ENCODE results near the gene TIAM1.

The TIAM1 gene

DNA sequence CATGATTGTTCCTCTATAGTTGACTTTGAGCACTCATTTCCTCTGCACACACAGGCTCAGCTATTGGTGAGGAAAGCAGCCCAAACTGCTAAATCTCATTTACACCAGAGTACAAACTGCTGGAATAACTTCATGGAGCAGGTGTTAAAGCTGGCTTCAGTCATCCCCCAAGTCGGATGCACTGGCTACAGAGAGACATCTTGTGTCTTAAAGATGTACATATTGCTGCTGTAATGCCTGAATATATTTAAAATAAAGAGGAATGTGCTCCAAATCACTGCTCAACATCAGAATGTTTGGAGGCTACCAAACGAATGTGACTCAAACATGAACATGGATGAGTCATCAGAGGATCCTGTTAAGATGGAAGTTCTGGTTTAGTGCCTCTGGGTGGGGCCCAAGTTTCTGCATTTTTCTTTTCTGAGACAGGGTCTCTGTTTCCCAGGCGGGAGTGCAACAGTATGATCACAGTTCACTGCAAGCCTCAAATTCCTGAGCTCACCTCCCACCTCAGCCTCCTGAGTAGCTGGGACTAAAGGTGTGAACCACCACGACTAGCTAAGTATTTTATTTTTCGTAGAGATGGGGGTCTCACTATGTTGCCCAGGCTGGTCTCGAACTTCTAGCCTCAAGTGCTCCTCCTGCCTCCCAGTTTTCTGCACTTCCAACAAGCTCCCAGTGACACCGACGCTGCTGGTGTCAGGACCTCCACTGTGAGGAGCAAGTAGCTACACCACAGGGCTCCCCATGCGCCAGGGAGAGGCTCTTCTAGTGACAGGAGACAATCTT is 226.7 kb downstream of the TIAM1 start:
- no peak for DNase-seq

DNA sequence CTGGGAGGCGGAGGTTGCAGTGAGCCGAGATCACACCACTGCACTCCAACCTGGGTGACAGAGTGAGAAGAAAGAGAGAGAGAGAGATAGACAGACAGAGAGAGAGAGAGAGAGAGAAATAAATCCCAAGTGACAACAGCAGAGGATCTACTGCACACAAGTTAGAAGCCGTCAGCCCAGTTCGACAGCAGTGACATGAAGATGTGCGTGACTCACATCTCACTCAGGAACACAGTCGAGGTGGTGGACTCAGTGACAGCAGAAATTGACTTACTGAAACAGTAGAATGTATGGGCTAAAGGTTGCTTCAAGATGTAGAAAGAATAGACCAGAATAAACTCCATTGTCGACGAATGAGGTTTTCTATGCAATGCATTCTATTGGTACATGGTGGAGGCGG is 228.8 kb downstream of the TIAM1 start:
- no peak for DNase-seq

DNA sequence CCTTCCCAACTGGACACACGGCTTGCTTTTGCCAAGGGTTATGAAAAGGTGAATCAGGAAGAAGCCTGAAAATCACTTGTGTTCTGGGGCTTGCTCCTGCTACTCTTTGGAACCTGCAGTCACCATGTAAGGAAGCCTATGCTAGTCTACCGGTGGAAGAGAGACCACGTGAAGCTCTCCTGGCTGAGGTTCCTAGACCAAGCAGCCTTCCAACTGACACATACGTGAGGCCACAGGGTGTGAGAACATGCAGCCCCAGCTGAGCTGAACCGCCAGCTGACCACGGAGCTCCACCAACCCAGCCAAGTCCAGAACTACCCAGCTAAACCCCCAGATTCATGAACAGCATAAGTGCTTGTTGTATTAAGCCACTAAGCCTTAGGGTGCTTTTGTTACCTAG is 233.0 kb downstream of the TIAM1 start:
- no peak for DNase-seq

DNA sequence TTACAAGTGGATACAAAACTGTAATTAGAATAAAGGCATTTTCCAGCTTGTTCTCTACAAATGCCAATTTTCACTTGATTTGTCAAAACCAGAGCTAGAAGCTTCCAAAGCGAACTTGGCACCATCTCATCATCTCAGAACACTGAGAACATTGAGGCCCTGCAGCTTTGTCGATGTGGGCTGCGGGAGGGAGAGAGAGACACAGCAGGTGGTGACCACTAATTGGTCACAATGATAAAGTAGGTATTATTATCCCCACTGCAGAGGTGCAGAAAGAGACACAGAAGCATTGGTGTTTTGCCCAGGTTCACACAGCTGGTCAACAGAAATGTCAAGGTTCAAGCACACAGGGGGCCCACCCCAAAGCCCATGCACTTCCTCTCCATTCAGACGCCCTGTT is 233.6 kb downstream of the TIAM1 start:
- DNase-seq = no peak

DNA sequence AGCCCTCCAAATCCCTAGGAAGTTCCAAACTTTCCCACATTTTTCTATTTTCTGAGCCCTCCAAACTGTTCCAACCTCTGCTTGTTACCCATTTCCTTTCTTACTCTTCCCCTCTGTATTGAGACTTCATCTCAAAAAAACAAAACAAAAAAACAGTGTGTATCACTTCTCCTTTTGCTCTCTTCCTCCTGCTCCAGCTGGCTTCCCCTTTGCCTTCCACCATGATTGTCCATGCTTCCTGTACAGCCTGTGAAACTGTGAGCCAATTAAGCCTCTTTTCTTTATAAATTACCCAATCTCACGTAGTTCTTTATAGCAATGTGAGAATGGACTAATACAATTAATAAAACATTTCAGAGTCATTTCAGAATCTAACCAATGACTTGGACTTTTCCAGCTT is 236.2 kb downstream of the TIAM1 start:
- DNase-seq = peak; percentile 13

DNA sequence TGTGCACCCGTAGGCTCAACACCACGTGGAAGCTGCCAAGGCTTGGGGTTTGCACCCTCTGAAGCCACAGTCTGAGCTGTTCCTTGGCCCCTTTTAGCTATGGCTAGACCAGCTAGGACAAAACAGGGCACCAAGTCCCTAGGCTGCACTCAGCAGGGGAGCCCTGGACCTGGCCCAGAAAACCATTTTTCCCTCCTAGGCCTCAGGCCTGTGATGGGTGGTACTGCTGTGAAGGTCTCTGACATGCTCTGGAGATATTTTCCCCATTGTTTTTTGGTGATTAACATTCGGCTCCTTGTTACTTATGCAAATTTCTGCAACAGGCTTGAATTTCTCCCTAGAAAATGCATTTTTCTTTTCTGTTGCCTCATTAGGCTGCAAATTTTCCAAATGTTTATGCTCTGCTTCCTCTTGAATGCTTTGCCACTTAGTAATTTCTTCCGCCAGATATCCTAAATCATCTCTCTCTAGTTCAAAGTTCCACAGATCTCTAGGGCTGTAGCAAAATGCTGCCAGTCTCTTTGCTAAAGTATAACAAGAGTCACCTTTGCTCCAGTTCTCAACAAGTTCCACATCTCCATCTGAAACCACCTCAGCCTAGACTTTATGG is 236.8 kb downstream of the TIAM1 start:
- DNase-seq = no peak

DNA sequence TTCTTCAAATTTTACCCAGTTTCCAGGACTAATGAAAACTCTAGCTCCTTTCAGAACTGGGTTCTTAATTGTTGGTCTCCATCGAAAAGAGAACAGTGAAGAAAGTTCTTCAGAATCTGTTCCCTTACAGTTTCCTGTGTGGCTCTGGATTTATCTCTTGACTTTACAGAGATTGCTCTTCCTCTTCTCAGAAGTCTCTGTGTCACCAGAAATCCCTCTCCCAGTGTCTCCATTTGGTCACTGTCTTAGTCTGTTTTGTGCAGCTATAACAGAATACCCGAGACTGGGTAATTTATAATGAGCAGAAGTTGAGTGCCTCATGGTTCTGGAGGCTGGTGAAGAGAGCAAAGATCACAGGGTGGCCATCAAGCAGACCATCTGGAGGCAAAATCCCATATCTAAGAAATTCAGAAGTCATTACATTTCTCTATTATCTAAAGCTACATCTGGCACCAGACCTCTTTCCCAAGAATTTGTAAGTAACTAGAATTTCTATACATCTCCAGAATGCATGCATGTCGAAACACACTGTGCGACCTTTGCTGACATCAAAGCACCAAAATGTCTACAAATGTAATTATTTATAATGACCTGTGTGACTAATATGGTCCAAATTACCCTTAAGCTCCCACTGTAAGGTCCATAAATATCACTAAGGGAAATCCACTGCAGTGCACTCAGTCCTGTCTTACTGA is 240.3 kb downstream of the TIAM1 start:
- no peak for DNase-seq

DNA sequence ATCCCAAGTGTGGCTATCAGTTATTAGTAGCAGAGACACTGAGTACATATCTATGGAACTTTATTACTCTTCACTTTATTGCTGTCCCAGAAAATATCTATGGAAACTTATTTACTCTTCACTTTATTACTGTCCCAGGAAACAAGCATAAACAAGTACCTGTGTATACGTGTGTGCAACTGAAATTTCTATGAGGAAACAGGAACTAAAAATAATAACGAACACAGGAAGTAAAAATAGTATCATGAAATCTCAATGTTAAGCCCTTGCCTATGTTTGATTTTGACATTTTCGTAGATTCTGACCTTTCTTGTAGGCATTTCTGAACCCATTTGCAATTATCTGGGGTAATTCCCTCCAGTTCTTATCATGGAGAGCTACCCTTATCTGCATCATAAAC is 240.9 kb downstream of the TIAM1 start:
- DNase-seq = no peak

DNA sequence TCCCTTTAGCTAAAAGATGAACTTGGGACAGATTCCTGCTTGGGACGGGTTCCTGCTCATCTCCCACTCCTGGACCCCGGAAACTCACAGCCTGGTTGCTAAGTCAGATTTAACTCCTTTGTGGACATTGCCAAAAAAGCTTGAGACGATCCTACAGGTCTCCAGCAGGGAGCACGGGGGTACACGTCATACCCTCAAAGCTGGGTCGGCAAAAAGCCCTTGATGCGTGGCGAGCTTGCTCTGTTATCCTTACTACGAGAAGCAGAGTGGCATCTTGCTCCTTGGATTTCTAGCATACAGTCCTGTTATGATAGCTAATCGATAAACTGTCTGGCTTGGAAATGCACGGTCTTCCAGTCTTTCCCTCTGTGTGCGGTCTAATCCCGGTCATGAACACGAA is 244.9 kb downstream of the TIAM1 start:
- DNase-seq = no peak

DNA sequence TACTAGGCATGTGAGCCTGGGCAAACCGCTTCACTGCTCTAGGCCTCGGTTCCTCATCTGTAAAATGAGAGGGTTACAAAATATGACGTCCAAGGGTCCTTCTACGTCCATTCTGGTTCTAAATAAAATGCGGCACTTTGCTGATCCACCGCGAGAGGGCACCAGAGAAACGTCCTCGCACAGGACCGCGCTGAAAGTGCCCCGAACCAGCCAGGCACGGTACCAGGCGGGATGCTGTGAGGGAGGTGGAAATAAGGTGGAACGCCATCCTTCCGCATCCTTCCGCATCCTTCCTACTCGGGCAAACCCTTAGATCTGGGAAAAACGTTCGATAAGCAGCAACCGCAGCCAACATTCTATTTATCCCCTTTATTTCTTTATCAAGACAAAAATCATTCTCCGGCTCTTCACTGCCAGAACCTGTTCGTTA is 245.5 kb downstream of the TIAM1 start:
- peak; percentile 69 for DNase-seq

DNA sequence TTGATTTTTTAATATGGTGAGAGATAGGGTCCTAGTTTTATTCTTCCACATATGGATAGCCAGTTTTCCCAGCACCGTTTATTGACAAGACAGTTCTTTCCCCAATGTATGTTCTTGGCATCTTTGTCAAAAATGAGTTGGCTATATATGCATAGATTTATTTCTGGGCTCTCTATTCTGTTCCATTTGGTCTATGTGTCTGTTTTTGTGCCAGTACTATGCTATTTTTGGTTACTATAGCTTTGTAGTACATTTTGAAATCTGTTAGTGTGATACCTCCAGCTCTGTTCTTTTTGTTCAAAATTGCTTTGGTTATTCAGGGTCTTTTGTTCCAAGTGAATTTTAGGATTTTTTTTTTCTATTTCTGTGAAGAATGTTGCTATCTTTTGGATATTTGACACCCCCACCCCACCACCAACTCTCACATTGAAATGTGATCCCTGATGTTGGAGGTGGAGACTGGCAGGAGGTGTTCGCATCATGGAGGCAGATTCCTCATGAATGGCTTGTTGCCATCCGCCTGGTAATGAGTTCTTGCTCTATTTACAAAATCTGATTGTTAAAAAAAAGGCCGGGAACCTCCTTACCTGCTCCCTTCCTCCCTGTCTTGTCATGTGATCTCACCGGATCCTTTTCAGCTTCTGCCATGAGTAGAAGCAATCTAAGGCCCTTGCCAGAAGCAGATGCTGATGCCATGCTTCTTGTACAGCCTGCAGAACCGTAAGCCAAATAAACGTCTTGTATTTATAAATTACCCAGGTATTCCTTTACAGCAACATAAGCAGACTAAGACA is 251.0 kb downstream of the TIAM1 start:
- no peak for DNase-seq

DNA sequence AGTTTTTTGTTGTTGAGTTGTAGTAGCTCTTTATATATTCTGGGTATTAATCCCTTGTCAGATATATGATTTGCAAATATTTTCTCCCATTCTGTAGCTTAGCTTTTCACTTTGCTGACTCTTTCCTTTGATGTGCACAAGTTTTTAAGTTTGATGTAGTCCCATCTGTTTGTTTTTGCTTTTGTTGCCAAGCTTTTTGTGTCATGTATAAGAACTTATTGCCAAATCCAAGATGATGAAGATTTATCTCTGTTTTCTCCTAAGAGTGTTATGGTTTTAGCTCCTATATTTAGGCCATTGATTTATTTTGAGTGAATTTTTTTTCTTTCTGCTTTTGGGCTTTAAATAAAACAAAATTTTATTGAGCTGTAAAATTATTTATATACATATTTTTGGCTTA is 253.7 kb downstream of the TIAM1 start:
- no peak for DNase-seq

DNA sequence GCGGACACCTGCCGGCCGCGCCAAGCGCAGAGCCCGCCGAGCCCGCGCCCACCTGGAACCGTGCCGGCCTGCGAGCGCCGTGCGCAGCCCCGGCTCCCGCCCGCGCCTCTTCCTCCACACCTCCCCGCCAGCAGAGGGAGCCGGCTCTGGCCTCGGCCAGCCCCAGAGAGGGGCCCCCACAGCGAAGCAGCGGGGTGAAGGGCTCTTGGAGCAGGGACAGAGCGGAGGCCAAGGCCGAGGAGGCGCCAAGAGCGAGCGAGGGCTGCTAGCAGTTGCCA is 255.6 kb downstream of the TIAM1 start:
- DNase-seq = no peak

DNA sequence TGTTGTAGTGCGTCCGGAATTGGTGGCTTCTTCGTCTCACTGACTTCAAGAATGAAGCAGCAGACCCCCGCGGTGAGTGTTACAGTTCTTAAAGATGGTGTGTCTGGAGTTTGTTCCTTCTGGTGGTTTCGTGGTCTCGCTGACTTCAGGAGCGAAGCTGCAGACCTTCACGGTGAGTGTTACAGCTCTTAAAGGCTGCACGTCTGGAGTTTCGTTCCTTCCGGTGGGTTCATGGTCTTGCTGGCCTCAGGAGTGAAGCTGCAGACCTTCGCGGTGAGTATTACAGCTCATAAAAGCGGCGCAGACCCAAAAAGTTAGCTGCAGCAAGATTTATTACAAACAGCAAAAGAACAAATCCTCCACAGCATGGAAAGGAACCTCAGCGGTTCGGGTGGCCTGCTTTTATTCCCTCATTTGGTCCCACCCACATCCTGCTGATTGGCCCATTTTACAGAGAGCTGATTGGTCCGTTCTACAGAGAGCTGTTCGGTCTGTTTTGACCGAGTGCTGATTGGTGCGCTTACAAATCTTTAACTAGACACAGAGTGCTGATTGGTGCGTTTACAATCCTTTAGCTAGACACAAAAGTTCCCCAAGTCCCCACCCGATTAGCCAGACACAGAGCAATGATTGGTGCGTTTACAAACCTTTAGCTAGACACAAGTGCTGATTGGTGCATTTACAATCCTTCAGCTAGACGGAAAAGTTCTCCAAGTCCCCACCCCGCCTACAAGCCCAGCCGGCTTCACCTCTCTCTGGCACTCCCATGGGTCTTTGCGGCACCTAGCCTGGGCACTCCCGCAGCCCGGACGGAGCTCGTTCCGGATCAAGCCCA is 256.2 kb downstream of the TIAM1 start:
- DNase-seq = no peak

DNA sequence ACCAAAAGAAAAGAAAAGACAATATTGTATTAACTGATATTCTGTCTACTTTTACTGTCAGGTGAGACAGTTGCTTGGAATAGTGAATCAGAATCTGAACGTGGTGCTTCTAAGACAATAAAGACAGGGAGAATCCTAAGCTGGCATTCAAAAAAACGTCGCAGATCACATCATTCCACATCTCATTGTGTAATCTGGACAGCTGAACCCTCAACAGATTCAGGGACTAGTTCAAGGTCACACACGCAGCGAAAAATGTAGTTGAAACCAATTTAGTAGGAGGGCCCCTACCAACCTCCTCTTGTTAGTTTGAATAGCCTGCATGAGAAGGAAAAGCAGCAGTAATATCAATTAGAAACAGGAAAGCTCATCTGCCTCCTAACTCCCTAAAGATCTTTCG is 259.4 kb downstream of the TIAM1 start:
- DNase-seq = no peak

DNA sequence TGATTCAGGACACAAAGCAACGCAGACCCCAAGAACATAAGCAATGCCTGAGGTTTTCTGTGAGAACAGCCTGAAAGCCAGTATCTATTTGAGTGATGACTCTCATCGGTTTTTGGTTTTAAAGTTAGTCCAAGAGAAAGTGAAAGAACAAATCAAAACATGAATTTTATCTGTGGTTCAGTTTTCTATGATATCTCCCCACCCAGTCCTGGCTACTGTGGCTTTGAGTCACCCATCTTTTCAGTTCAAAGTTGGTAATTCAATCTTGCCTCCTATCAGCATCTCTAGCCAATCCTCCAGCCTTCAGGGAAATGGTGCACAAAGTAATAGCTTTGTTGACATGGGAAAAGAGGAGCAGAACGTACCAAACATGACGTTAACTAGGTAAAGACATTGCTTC is 265.3 kb downstream of the TIAM1 start:
- no peak for DNase-seq

DNA sequence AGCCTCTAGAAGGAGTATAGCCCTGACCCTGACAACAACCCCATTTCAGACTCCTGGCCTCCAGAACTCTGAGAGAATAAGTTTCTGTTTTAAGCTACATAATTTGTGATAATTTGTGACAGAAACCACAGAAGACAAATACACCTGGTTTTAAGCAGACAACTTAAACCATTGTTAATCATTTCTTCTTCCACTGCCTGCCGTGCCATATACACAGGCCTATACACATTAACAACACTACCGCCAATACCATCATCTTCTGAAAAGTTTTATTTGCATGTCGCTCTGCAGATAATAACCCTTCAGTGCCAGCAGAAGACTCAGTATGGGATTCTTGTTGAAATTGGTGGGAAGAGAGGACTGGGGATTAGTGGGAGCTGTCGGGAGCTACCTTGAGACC is 265.8 kb downstream of the TIAM1 start:
- no peak for DNase-seq

DNA sequence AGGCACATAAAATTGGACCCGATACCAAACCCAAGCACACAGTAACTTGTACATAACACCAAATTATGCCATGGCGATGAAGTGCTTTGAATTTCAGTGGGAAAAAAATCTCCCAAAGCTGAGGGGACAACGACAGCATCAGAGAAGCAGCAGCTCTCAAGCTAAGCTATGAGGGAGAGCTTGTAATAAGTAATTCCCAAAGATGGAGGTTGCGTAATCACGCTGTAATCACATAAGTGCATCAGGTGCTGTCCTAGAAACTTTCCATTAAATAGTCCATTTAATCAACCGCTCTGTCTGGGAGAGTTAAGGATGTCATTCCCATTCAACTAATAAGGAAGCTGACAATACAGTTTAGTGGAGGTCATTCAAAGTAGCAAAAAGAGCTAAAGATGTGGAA is 268.2 kb downstream of the TIAM1 start:
- no peak for DNase-seq

DNA sequence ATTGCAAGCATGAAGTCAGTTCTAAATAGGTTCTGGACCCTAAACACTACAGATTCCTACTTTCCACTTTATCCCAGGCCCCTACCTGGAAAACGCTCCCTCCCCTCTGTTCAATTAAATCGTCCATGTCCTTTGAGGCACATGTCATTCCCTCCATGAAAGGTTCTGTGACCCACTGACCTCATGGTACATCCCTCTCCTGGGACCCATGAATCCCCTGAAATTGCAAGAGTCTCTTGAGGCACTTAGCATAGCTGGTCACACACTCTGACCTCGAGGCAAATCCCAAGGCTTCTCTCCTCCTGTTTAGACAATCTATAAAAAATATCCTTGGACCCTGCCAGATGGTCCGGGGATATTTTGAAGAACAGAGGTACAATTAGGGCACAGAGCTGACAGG is 271.5 kb downstream of the TIAM1 start:
- DNase-seq = no peak

All from CD4-positive, alpha-beta T cell treated with Interferon gamma for 1 hour (primary cell).